Measurements from ENCODE around the gene ERMAP. TPM values are rescaled to one million over a fixed set of nuclear protein-coding genes. Genes with fewer than 3 reads are reported as not detected.

ERMAP gene
- total and polyA plus RNA-seq, 2 of the 8 experiments (the other 6 are each of a cell fraction or from before 2014, with no cell fraction given): 2.5 to 3.9 TPM

- FAIRE-seq (peak; percentile 66), DNase-seq (ENCODE audit: low read depth in 1 of 2, low spot score in 2 of 2) (no peak)
- Histone ChIP-seq H4K20me1 (replicated peaks in 1 of 2; ENCODE audit: control insufficient read depth in 1 of 2, insufficient read depth in 2 of 2, low read length in 2 of 2) (peaks cover 0 to 2% of the 10 kb centered on the region in 2 experiments), H4K5ac (ENCODE audit: insufficient read length, low read depth, low read length) (no peak overlapping the region), H3K4me2 (ENCODE audit: insufficient read depth in 1 of 2, low read depth in 2 of 2, low read length in 2 of 2) (no peak overlapping the region), H4K8ac (ENCODE audit: extremely low read depth, insufficient read depth, low read length) (no peak overlapping the region), H3K36me3 (ENCODE audit: control insufficient read depth in 2 of 4, insufficient read depth in 4 of 4, low read length in 3 of 4) (no peaks in the 10 kb centered on the region), H3K56ac (replicated peaks; ENCODE audit: insufficient read length, low read depth, low read length) (no peak overlapping the region), H2BK20ac (ENCODE audit: low read length) (no peak overlapping the region), H3K4me3 (ENCODE audit: extremely low read depth in 1 of 4, insufficient read depth in 2 of 4, low read depth in 3 of 4, low read length in 4 of 4) (no peak overlapping the region), H3K9ac (replicated peaks in 1 of 4; ENCODE audit: extremely low read depth in 1 of 4, low read depth in 3 of 4, low read length in 3 of 4) (no peak overlapping the region), H3K4me1 (replicated peaks in 1 of 4; ENCODE audit: control insufficient read depth in 3 of 4, insufficient read depth in 4 of 4, low read length in 3 of 4) (peaks cover 0 to 5% (median 1%) of the 10 kb centered on the region in 4 experiments; a peak in 1 of 7 replicates), H3K23me2 (ENCODE audit: low read depth, low read length) (peaks cover 3% of the 10 kb centered on the region; the same call in 1 of the 2 replicates), H3K27me3 (replicated peaks in 1 of 4; ENCODE audit: control insufficient read depth in 3 of 4, extremely low read depth in 1 of 4, insufficient read depth in 3 of 4, low read length in 3 of 4) (no peaks in the 10 kb centered on the region), H3K18ac (ENCODE audit: extremely low read depth, low read length) (no peak overlapping the region), H2AFZ (ENCODE audit: low read length) (no peak overlapping the region), H3K27ac (ENCODE audit: low read depth, low read length) (no peak overlapping the region), H2BK12ac (ENCODE audit: low read depth, low read length) (no peak overlapping the region), H4K91ac (replicated peaks; ENCODE audit: insufficient read length, low read length) (no peak overlapping the region), H3K4ac (replicated peaks; ENCODE audit: insufficient read length, low read depth, low read length) (no peak overlapping the region), H3K9me3 (ENCODE audit: insufficient read depth in 2 of 2, low read depth in 1 of 2, low read length in 1 of 2) (no peaks in the 10 kb centered on the region), H3K79me2 (ENCODE audit: control insufficient read depth in 1 of 2, insufficient read depth in 2 of 2, low read length in 2 of 2) (no peaks in the 10 kb centered on the region), H3K23ac (ENCODE audit: insufficient read length) (no peak overlapping the region), H2AK5ac (ENCODE audit: low read depth, low read length) (no peak overlapping the region), H3K79me1 (ENCODE audit: low read depth, low read length) (no peaks in the 10 kb centered on the region), H2BK120ac (replicated peaks; ENCODE audit: low read depth, low read length) (no peak overlapping the region), H2BK5ac (ENCODE audit: low read depth, low read length) (no peak overlapping the region), H2BK15ac (ENCODE audit: low read length) (no peak overlapping the region), H3K14ac (ENCODE audit: insufficient read length) (no peak overlapping the region)
- WGBS, 2 experiments (ENCODE audit: extremely low coverage in 1 of 2, insufficient coverage in 1 of 2, insufficient read length in 1 of 2, insufficient replicate concordance in 2 of 2, low coverage in 1 of 2, low lambda C conversion rate in 2 of 2, missing lambda C conversion rate in 1 of 2): 83% methylated on average over 2 of the region's 2 CpGs; no CpG with 5 or more reads in 1 of the 2 experiments
- CTCF ChIA-PET (ENCODE audit: partially characterized antibody): interaction anchor here (1.3 to 1.7 kb wide), 2 partner anchors 10 to 17 kb away, joined by 3 to 5 read pairs; no protein-coding TSS in a partner anchor
- POLR2A ChIA-PET (ENCODE audit: partially characterized antibody): interaction anchor here (5.5 kb wide), 1 partner anchor 24 kb away, joined by 21 read pairs; the partner anchor contains the start of gene ZNF691
- TF ChIP-seq TBP (IDR thresholded peaks at IDR 0.05; ENCODE audit: low read depth, low read length) (no peak), MAFK (IDR thresholded peaks at IDR 0.05; ENCODE audit: low read depth, low read length) (peak; percentile 76), POU5F1 (IDR thresholded peaks at IDR 0.05; ENCODE audit: low read depth, low read length) (no peak), RFX5 (IDR thresholded peaks at IDR 0.05; ENCODE audit: borderline replicate concordance, low read depth, low read length) (no peak), ASH2L (IDR thresholded peaks at IDR 0.05; ENCODE audit: low read length) (no peak), EGR1 (IDR thresholded peaks at IDR 0.05; ENCODE audit: borderline replicate concordance, low read depth, low read length) (no peak), CBX5 (IDR thresholded peaks at IDR 0.05; ENCODE audit: low read depth, low read length) (no peak), SRF (IDR thresholded peaks at IDR 0.05; ENCODE audit: low read depth, low read length) (no peak)
Observed at GRCh38 chr1:42822800-42823392, 6.0 kb downstream of the ERMAP start.

All from H1 (cell line).